Thyroid gland (tissue), 4 donors: ENCODE measurements around the gene DCUN1D4.

Experiments
- CTCF ChIP-seq, 6 experiments: fragments of 200-600 bp in 3 of 6; fragments of 450-650 bp in 3 of 6; sonication (generic) in 3 of 6; IDR thresholded peaks; one replicate each; pipeline ENCODE4 v1.5.1; 2016 to 2019; ENCODE audit warnings: antibody characterized with exemption in 6 of 6, mild to moderate bottlenecking in 2 of 6, inconsistent platforms in 1 of 6, moderate library complexity in 1 of 6
- POLR2A ChIP-seq, 2 donors: fragments of 450-650 bp; IDR thresholded peaks; one replicate each; pipeline ENCODE4 v1.6.1; 2017; ENCODE audit warnings: antibody characterized with exemption in 2 of 2, mild to moderate bottlenecking in 2 of 2, moderate library complexity in 1 of 2

GRCh38 chr4:51836549-51836948 lies 6.4 kb upstream of the DCUN1D4 start:
- TF ChIP-seq CTCF (IDR thresholded peaks at IDR 0.05) (no peak), POLR2A (IDR thresholded peaks at IDR 0.05) (no peak)
